Neural cell (in vitro differentiated cells): ENCODE results near the gene PTPRT. TPM values are rescaled to one million over a fixed set of nuclear protein-coding genes. Genes with fewer than 3 reads are reported as not detected.

ENCODE experiments used
- H2AFZ ChIP-seq: fragments of 200-600, 300-800 bp; sonication (generic), shearing (Covaris generic); 2 replicates; pipeline ENCODE4 v1.6.0; 2014; ENCODE audit warnings: low read depth, mild to moderate bottlenecking, antibody characterized with exemption, low read length, moderate library complexity
- H3F3A ChIP-seq: fragments of 200-600 bp; shearing (Covaris generic); 2 replicates; pipeline ENCODE4 v1.6.1; 2016; ENCODE audit warnings: mild to moderate bottlenecking, moderate library complexity, mixed read lengths, antibody characterized with exemption, low read length; ENCODE audit not compliant: insufficient read depth, poor library complexity, severe bottlenecking
- H3K27ac ChIP-seq: fragments of 200-600, 300-800 bp; sonication (generic), shearing (Covaris generic); 2 replicates; pipeline ENCODE4 v1.5.1; 2014; ENCODE audit warnings: mild to moderate bottlenecking, low read length, moderate library complexity
- H3K27me3 ChIP-seq: fragments of 300-800, 200-600 bp; sonication (generic), shearing (Covaris generic); 2 replicates; pipeline ENCODE4 v1.6.0; 2014; ENCODE audit warnings: mild to moderate bottlenecking, low read depth, low read length, moderate library complexity; ENCODE audit not compliant: insufficient read depth
- H3K36me3 ChIP-seq: fragments of 300-800, 200-600 bp; sonication (generic), shearing (Covaris generic); 2 replicates; pipeline ENCODE4 v1.5.1; 2014; ENCODE audit warnings: mild to moderate bottlenecking, antibody characterized with exemption, low read length, moderate library complexity; ENCODE audit not compliant: insufficient read depth
- H3K4me2 ChIP-seq: fragments of 300-800, 200-600 bp; sonication (generic), shearing (Covaris generic); 2 replicates; pipeline ENCODE4 v1.6.0; 2014; ENCODE audit warnings: mild to moderate bottlenecking, low read length
- H3K4me3 ChIP-seq: fragments of 300-800, 200-600 bp; sonication (generic), shearing (Covaris generic); 2 replicates; pipeline ENCODE4 v1.5.1; 2014; ENCODE audit warnings: mild to moderate bottlenecking, low read length, moderate library complexity
- H3K79me2 ChIP-seq: fragments of 200-600 bp; shearing (Covaris generic); replicated peaks from 2 replicates; pipeline ENCODE4 v1.6.0; 2014; ENCODE audit warnings: mild to moderate bottlenecking, low read length, moderate library complexity; ENCODE audit not compliant: insufficient read depth
- H3K9ac ChIP-seq: fragments of 300-800, 200-600 bp; sonication (generic), shearing (Covaris generic); 2 replicates; pipeline ENCODE4 v1.6.1; 2016; ENCODE audit warnings: mild to moderate bottlenecking, low read length, mixed read lengths
- H3K9me2 ChIP-seq: fragments of 200-600 bp; shearing (Covaris generic); 2 replicates; pipeline ENCODE4 v1.6.1; 2016; ENCODE audit warnings: mild to moderate bottlenecking, low read length, mixed read lengths; ENCODE audit not compliant: insufficient read depth
- H3K9me3 ChIP-seq: fragments of 200-600, 300-800 bp; sonication (generic), shearing (Covaris generic); 2 replicates; pipeline ENCODE4 v1.6.1; 2016; ENCODE audit warnings: mild to moderate bottlenecking, mixed run types, low read length, moderate library complexity, mixed read lengths
- H4K20me1 ChIP-seq: fragments of 200-600 bp; shearing (Covaris generic); 2 replicates; pipeline ENCODE4 v1.6.1; 2016; ENCODE audit warnings: mild to moderate bottlenecking, mixed run types; ENCODE audit not compliant: insufficient read depth
- EP300 ChIP-seq: fragments of 450-650 bp; conservative IDR thresholded peaks from 2 replicates; pipeline ENCODE4 v1.6.1; 2014; ENCODE audit warnings: antibody characterized with exemption, mild to moderate bottlenecking, moderate library complexity; ENCODE audit not compliant: poor library complexity, severe bottlenecking
- EZH2 ChIP-seq: fragments of 200-600, 300-800 bp; shearing (Covaris generic), sonication (generic); IDR thresholded peaks from 2 replicates; pipeline ENCODE4 v1.6.1; 2014; ENCODE audit warnings: antibody characterized with exemption, low read length, borderline replicate concordance, mild to moderate bottlenecking; ENCODE audit not compliant: insufficient read depth, poor library complexity, severe bottlenecking
- MXI1 ChIP-seq: fragments of 450-650 bp; conservative IDR thresholded peaks from 2 replicates; pipeline ENCODE4 v1.6.1; 2014; ENCODE audit warnings: antibody characterized with exemption, mild to moderate bottlenecking; ENCODE audit not compliant: poor library complexity, severe bottlenecking
- POLR2AphosphoS5 ChIP-seq: IDR thresholded peaks from 2 replicates; pipeline ENCODE4 v1.6.1; 2012
- RAD21 ChIP-seq: fragments of 450-650 bp; conservative IDR thresholded peaks from 2 replicates; pipeline ENCODE4 v1.6.1; 2014; ENCODE audit warnings: antibody characterized with exemption, mild to moderate bottlenecking, moderate library complexity
- SMC3 ChIP-seq: fragments of 450-650 bp; conservative IDR thresholded peaks from 2 replicates; pipeline ENCODE4 v1.6.1; 2014; ENCODE audit warnings: antibody characterized with exemption, mild to moderate bottlenecking, moderate library complexity; ENCODE audit not compliant: poor library complexity
- TAF1 ChIP-seq: IDR thresholded peaks from 2 replicates; pipeline ENCODE4 v1.6.1; 2012; ENCODE audit warnings: low read depth
- polyA plus RNA-seq: library from polyadenylated mRNA; depleted of rRNA; stranded (reverse); fragments of >200 nt; gene quantifications from 2 replicates; pipeline ENCODE4 v1.2.3, GENCODE V29; 2014
- TF ChIP-seq, protein P1 (sequence below): IDR thresholded peaks from 2 replicates; pipeline ENCODE4 v1.6.1; 2012; ENCODE audit warnings: borderline replicate concordance
- TF ChIP-seq, protein P2 (sequence below): fragments of 450-650 bp; IDR thresholded peaks from 2 replicates; pipeline ENCODE4 v1.5.1; 2014; ENCODE audit warnings: antibody characterized with exemption, mild to moderate bottlenecking, moderate library complexity; ENCODE audit not compliant: poor library complexity, severe bottlenecking

PTPRT gene
- polyA plus RNA-seq, 1 donor from 2014 or later, result 9.2 TPM

DNA sequence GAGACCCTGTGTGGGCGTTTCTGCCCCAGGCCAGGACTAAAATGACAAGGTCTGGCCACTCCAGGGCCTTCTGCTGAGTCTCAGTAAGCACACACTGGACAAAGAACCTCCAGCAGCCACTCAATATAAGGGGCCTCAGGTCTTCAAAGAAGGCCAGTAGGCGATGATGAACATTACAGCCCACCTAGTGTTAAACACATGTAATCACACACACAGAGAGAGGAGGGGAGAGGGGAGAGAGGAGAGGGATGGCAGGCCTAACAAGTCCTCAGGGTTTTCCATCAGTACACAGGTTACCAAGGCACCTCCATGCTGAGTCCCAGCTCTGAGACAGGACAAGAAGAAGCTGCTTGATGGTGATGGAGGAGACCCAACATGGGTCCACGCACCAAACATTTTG, 325.6 kb downstream of the PTPRT start:
- Histone ChIP-seq H3K9me2 (no peaks in the 10 kb centered on the region), H3K79me2 (no peaks in the 10 kb centered on the region), H3K27ac (no peak overlapping the region), H3K4me2 (no peak overlapping the region), H4K20me1 (no peaks in the 10 kb centered on the region), H3K9me3 (no peaks in the 10 kb centered on the region), H3K27me3 (no peaks in the 10 kb centered on the region), H3K9ac (no peak overlapping the region), H3K4me3 (no peak overlapping the region), H2AFZ (no peak overlapping the region), H3F3A (no peaks in the 10 kb centered on the region), H3K36me3 (no peaks in the 10 kb centered on the region)
- TF ChIP-seq, protein P1, sequence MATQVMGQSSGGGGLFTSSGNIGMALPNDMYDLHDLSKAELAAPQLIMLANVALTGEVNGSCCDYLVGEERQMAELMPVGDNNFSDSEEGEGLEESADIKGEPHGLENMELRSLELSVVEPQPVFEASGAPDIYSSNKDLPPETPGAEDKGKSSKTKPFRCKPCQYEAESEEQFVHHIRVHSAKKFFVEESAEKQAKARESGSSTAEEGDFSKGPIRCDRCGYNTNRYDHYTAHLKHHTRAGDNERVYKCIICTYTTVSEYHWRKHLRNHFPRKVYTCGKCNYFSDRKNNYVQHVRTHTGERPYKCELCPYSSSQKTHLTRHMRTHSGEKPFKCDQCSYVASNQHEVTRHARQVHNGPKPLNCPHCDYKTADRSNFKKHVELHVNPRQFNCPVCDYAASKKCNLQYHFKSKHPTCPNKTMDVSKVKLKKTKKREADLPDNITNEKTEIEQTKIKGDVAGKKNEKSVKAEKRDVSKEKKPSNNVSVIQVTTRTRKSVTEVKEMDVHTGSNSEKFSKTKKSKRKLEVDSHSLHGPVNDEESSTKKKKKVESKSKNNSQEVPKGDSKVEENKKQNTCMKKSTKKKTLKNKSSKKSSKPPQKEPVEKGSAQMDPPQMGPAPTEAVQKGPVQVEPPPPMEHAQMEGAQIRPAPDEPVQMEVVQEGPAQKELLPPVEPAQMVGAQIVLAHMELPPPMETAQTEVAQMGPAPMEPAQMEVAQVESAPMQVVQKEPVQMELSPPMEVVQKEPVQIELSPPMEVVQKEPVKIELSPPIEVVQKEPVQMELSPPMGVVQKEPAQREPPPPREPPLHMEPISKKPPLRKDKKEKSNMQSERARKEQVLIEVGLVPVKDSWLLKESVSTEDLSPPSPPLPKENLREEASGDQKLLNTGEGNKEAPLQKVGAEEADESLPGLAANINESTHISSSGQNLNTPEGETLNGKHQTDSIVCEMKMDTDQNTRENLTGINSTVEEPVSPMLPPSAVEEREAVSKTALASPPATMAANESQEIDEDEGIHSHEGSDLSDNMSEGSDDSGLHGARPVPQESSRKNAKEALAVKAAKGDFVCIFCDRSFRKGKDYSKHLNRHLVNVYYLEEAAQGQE, result no peak
- TF ChIP-seq POLR2AphosphoS5, result no peak
- TF ChIP-seq, protein P2, sequence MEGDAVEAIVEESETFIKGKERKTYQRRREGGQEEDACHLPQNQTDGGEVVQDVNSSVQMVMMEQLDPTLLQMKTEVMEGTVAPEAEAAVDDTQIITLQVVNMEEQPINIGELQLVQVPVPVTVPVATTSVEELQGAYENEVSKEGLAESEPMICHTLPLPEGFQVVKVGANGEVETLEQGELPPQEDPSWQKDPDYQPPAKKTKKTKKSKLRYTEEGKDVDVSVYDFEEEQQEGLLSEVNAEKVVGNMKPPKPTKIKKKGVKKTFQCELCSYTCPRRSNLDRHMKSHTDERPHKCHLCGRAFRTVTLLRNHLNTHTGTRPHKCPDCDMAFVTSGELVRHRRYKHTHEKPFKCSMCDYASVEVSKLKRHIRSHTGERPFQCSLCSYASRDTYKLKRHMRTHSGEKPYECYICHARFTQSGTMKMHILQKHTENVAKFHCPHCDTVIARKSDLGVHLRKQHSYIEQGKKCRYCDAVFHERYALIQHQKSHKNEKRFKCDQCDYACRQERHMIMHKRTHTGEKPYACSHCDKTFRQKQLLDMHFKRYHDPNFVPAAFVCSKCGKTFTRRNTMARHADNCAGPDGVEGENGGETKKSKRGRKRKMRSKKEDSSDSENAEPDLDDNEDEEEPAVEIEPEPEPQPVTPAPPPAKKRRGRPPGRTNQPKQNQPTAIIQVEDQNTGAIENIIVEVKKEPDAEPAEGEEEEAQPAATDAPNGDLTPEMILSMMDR, result no peak
- no peak for TF ChIP-seq RAD21
- no peak for TF ChIP-seq EZH2
- no peak for TF ChIP-seq EP300
- TF ChIP-seq MXI1, result no peak
- TF ChIP-seq SMC3, result no peak
- TF ChIP-seq TAF1, result no peak

DNA sequence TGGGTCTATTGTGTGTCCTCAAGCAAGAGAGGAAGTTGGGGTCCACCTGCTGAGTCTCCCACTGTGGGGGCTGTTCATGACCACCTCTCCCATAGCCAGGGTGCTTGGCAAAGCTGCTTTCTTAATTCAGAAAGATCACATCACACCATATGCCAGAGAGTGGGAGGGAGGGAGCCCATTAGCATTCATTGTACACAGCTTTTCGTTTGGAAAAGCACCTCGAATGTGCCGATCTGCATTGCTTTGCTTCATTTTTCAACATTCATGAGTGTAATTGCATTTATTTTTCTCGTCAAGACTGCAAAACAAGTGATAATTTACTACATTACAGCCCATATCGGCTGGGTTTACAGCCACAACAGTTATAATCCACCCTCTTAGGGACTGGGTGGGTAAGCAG, 327.3 kb downstream of the PTPRT start:
- Histone ChIP-seq H3K27me3 (no peaks in the 10 kb centered on the region), H3K4me2 (no peak overlapping the region), H3K79me2 (no peaks in the 10 kb centered on the region), H3F3A (no peaks in the 10 kb centered on the region), H3K36me3 (no peaks in the 10 kb centered on the region), H4K20me1 (no peaks in the 10 kb centered on the region), H3K9me2 (no peaks in the 10 kb centered on the region), H3K4me3 (no peak overlapping the region), H3K9ac (no peak overlapping the region), H2AFZ (no peak overlapping the region), H3K9me3 (no peaks in the 10 kb centered on the region), H3K27ac (no peak overlapping the region)
- TF ChIP-seq, protein P2, result no peak
- TF ChIP-seq RAD21 (no peak), POLR2AphosphoS5 (no peak), EZH2 (no peak), SMC3 (no peak), EP300 (no peak), TAF1 (no peak), MXI1 (no peak)
- TF ChIP-seq, protein P1, result no peak
